ENCODE data around the gene ANAPC16. TPM values are rescaled to one million over a fixed set of nuclear protein-coding genes. Genes with fewer than 3 reads are reported as not detected.
"Not testable (repeated sequence)": the region's sequence is repeated elsewhere in the genome, so short reads cannot be mapped to it uniquely, and the experiment has no call there.

Gene ANAPC16
- total RNA-seq, 1 donor from 2014 or later, result 88.0 TPM

- intact Hi-C loops (cut with micrococcal nuclease), result loop anchor here (1.0 to 5.0 kb wide), 9 partner anchors 12 to 836 kb away; partner anchors contain the start of genes ANAPC16, ASCC1, DDIT4 and MICU1
These were observed 45.4 kb downstream of the ANAPC16 start for GRCh38 chr10:72260976-72261783.

- intact Hi-C loops (cut with micrococcal nuclease), result loop anchor here (1.0 to 5.0 kb wide), 8 partner anchors 11 to 835 kb away; partner anchors contain the start of genes ANAPC16, ASCC1, DDIT4 and MICU1
These were observed 46.1 kb downstream of the ANAPC16 start for GRCh38 chr10:72261784-72262404.

GRCh38 chr10:72263613-72264241, 47.9 kb downstream of the ANAPC16 start:
- intact Hi-C loops (cut with micrococcal nuclease), result loop anchor here (5.0 kb wide), 1 partner anchor 364 kb away; the partner anchor contains the start of gene MICU1

- intact Hi-C loops (cut with micrococcal nuclease), result loop anchor here (5.0 kb wide), 1 partner anchor 363 kb away; the partner anchor contains the start of gene MICU1
These were observed 48.7 kb downstream of the ANAPC16 start for GRCh38 chr10:72264536-72264935.

GRCh38 chr10:72265508-72265907, 49.7 kb downstream of the ANAPC16 start:
- intact Hi-C loops (cut with micrococcal nuclease), result no loop called here

- intact Hi-C loops (cut with micrococcal nuclease), result no loop called here
These were observed 50.4 kb downstream of the ANAPC16 start for GRCh38 chr10:72265990-72266865.

GRCh38 chr10:72267381-72267780, 51.6 kb downstream of the ANAPC16 start:
- intact Hi-C loops (cut with micrococcal nuclease), result no loop called here

- intact Hi-C loops (cut with micrococcal nuclease), result no loop called here
These were observed 52.1 kb downstream of the ANAPC16 start for GRCh38 chr10:72267819-72268399.

GRCh38 chr10:72268475-72269200, 52.8 kb downstream of the ANAPC16 start:
- intact Hi-C loops (cut with micrococcal nuclease), result not testable (repeated sequence)

- intact Hi-C loops (cut with micrococcal nuclease), result loop anchor here (5.0 kb wide), 2 partner anchors 108 to 422 kb away; partner anchors contain the start of gene MCU
These were observed 54.9 kb downstream of the ANAPC16 start for GRCh38 chr10:72270607-72271281.

- intact Hi-C loops (cut with micrococcal nuclease), result loop anchor here (1.0 to 5.0 kb wide), 11 partner anchors 12 to 419 kb away; partner anchors contain the start of genes ANAPC16, ASCC1, MCU and SPOCK2
These were observed 57.0 kb downstream of the ANAPC16 start for GRCh38 chr10:72272689-72273409.

GRCh38 chr10:72273410-72274212, 57.8 kb downstream of the ANAPC16 start, which contains the start of gene DDIT4:
TSS of gene DDIT4 (plus strand) at chr10:72273924. CDS start at chr10:72274217, 293 bp downstream.
- intact Hi-C loops (cut with micrococcal nuclease), result loop anchor here (1.0 to 5.0 kb wide), 13 partner anchors 12 to 419 kb away; partner anchors contain the start of genes ANAPC16, ASCC1, MCU and SPOCK2

- intact Hi-C loops (cut with micrococcal nuclease), result loop anchor here (1.0 to 5.0 kb wide), 4 partner anchors 11 to 418 kb away; partner anchors contain the start of gene MCU
These were observed 58.5 kb downstream of the ANAPC16 start for GRCh38 chr10:72274213-72274729.

- intact Hi-C loops (cut with micrococcal nuclease), result loop anchor here (1.0 to 5.0 kb wide), 4 partner anchors 10 to 417 kb away; partner anchors contain the start of gene MCU
These were observed 59.0 kb downstream of the ANAPC16 start for GRCh38 chr10:72274730-72275350.

- intact Hi-C loops (cut with micrococcal nuclease), result no loop called here
These were observed 59.7 kb downstream of the ANAPC16 start for GRCh38 chr10:72275351-72276012.

GRCh38 chr10:72276013-72276387, 60.2 kb downstream of the ANAPC16 start:
- intact Hi-C loops (cut with micrococcal nuclease), result no loop called here

All from T-helper 1 cell treated with Interleukin-12 subunit alpha and Interleukin-12 subunit beta and Interleukin-4 antibody, amounts not matched to agents 30 ng/mL and 1 ng/mL, for 36 hours (primary cell).